DOHH2 (cell line): ENCODE results near the gene IRAK4.
A peak's percentile ranks its signal among the peaks of the same experiment; 100 is the strongest.

Experiments used
- H3F3A ChIP-seq: fragments of 200-600 bp; sonication (generic), shearing (Covaris generic); 2 replicates; pipeline ENCODE4 v1.6.0; 2016; ENCODE audit warnings: antibody characterized with exemption, mild to moderate bottlenecking; ENCODE audit not compliant: control insufficient read depth, insufficient read depth
- H3K27ac ChIP-seq: fragments of 200-600 bp; sonication (generic); 2 replicates; pipeline ENCODE4 v1.5.1; 2014; ENCODE audit warnings: low read depth, mild to moderate bottlenecking, low read length, moderate library complexity
- H3K27me3 ChIP-seq: fragments of 200-600 bp; sonication (generic); 2 replicates; pipeline ENCODE4 v1.6.1; 2014; ENCODE audit warnings: mild to moderate bottlenecking, low read length, mixed read lengths; ENCODE audit not compliant: control insufficient read depth
- H3K36me3 ChIP-seq: fragments of 200-600 bp; sonication (generic); 2 replicates; pipeline ENCODE4 v1.6.1; 2014; ENCODE audit warnings: mild to moderate bottlenecking, low read length, moderate library complexity, mixed read lengths; ENCODE audit not compliant: control insufficient read depth
- H3K4me1 ChIP-seq: fragments of 200-600 bp; sonication (generic); 2 replicates; pipeline ENCODE4 v1.6.1; 2014; ENCODE audit warnings: mild to moderate bottlenecking, low read length, mixed read lengths; ENCODE audit not compliant: control insufficient read depth
- H3K4me2 ChIP-seq: fragments of 200-600 bp; sonication (generic); 2 replicates; pipeline ENCODE4 v1.6.0; 2014; ENCODE audit warnings: mild to moderate bottlenecking, low read length, moderate library complexity
- H3K4me3 ChIP-seq: fragments of 200-600 bp; sonication (generic); 2 replicates; pipeline ENCODE4 v1.5.1; 2014; ENCODE audit warnings: mild to moderate bottlenecking, low read length, mixed read lengths
- H3K79me2 ChIP-seq: fragments of 200-600 bp; sonication (generic); 2 replicates; pipeline ENCODE4 v1.6.1; 2014; ENCODE audit warnings: mild to moderate bottlenecking, low read length, mixed read lengths; ENCODE audit not compliant: control insufficient read depth
- H3K9me2 ChIP-seq: fragments of 200-600 bp; sonication (generic); replicated peaks from 2 replicates; pipeline ENCODE4 v1.6.1; 2014; ENCODE audit warnings: mild to moderate bottlenecking, low read length, mixed read lengths; ENCODE audit not compliant: control insufficient read depth
- H3K9me3 ChIP-seq: fragments of 200-600 bp; sonication (generic); 2 replicates; pipeline ENCODE4 v1.6.1; 2014; ENCODE audit warnings: antibody characterized with exemption, low read length, mixed read lengths; ENCODE audit not compliant: control insufficient read depth, insufficient read depth
- H4K20me1 ChIP-seq: fragments of 200-600 bp; sonication (generic); 2 replicates; pipeline ENCODE4 v1.6.0; 2014; ENCODE audit warnings: low read depth, mild to moderate bottlenecking, antibody characterized with exemption, low read length, moderate library complexity; ENCODE audit not compliant: control insufficient read depth, insufficient read depth
- CTCF ChIP-seq: fragments of 200-600 bp; sonication (generic); IDR thresholded peaks from one replicate; pipeline ENCODE4 v1.5.1; 2014; ENCODE audit warnings: antibody characterized with exemption, mild to moderate bottlenecking, low read depth, low read length; ENCODE audit not compliant: poor library complexity, severe bottlenecking
- EZH2phosphoT487 ChIP-seq: fragments of 200-600 bp; sonication (generic); IDR thresholded peaks from 2 replicates; pipeline ENCODE4 v1.6.1; 2017; ENCODE audit warnings: borderline replicate concordance, mild to moderate bottlenecking, antibody characterized with exemption, low read length, moderate library complexity, mixed read lengths

The IRAK4 gene

GRCh38 chr12:43762596-43762995 is 3.8 kb downstream of the IRAK4 start:
- H3K79me2 ChIP-seq, result peaks cover 51% of the 10 kb centered on the region
- H4K20me1 ChIP-seq, result no peaks in the 10 kb centered on the region
- no peaks in the 10 kb centered on the region for H3K9me2 ChIP-seq
- peaks cover 34% of the 10 kb centered on the region for H3K4me1 ChIP-seq
- H3K4me3 ChIP-seq, result no peak overlapping the region
- peak overlapping the region; percentile 65 for H3K4me2 ChIP-seq
- no peaks in the 10 kb centered on the region for H3F3A ChIP-seq
- no peak for TF ChIP-seq CTCF
- TF ChIP-seq EZH2phosphoT487, result no peak
- no peaks in the 10 kb centered on the region for H3K27me3 ChIP-seq
- no peaks in the 10 kb centered on the region for H3K9me3 ChIP-seq
- H3K27ac ChIP-seq, result no peak overlapping the region
- peaks cover 16% of the 10 kb centered on the region for H3K36me3 ChIP-seq

- H3K9me3 ChIP-seq, result no peaks in the 10 kb centered on the region
- H3K4me3 ChIP-seq, result no peak overlapping the region
- peaks cover 42% of the 10 kb centered on the region for H3K79me2 ChIP-seq
- peaks cover 32% of the 10 kb centered on the region for H3K4me1 ChIP-seq
- H3K27ac ChIP-seq, result no peak overlapping the region
- no peak for TF ChIP-seq EZH2phosphoT487
- TF ChIP-seq CTCF, result no peak
- H3K4me2 ChIP-seq, result no peak overlapping the region
- no peaks in the 10 kb centered on the region for H3K27me3 ChIP-seq
- H3F3A ChIP-seq, result no peaks in the 10 kb centered on the region
- H3K36me3 ChIP-seq, result peaks cover 27% of the 10 kb centered on the region
- H4K20me1 ChIP-seq, result no peaks in the 10 kb centered on the region
- H3K9me2 ChIP-seq, result no peaks in the 10 kb centered on the region
Measured at GRCh38 chr12:43763769-43764168, 5.0 kb downstream of the IRAK4 start.

- Histone ChIP-seq H3K4me1 (peaks cover 32% of the 10 kb centered on the region), H3K9me2 (no peaks in the 10 kb centered on the region), H3K27me3 (no peaks in the 10 kb centered on the region), H3K36me3 (peaks cover 30% of the 10 kb centered on the region), H4K20me1 (no peaks in the 10 kb centered on the region), H3K4me3 (no peak overlapping the region), H3K79me2 (peaks cover 35% of the 10 kb centered on the region), H3K27ac (no peak overlapping the region), H3F3A (no peaks in the 10 kb centered on the region), H3K9me3 (no peaks in the 10 kb centered on the region), H3K4me2 (no peak overlapping the region)
- no peak for TF ChIP-seq EZH2phosphoT487
- TF ChIP-seq CTCF, result no peak
Measured at GRCh38 chr12:43764528-43764927, 5.8 kb downstream of the IRAK4 start.

GRCh38 chr12:43766291-43766690 is 7.5 kb downstream of the IRAK4 start:
- no peaks in the 10 kb centered on the region for H4K20me1 ChIP-seq
- TF ChIP-seq EZH2phosphoT487 (no peak), CTCF (no peak)
- H3K27ac ChIP-seq, result no peak overlapping the region
- peaks cover 18% of the 10 kb centered on the region for H3K79me2 ChIP-seq
- no peaks in the 10 kb centered on the region for H3K27me3 ChIP-seq
- no peaks in the 10 kb centered on the region for H3K9me3 ChIP-seq
- H3F3A ChIP-seq, result no peaks in the 10 kb centered on the region
- peaks cover 18% of the 10 kb centered on the region for H3K4me1 ChIP-seq
- H3K4me3 ChIP-seq, result no peak overlapping the region
- peaks cover 44% of the 10 kb centered on the region for H3K36me3 ChIP-seq
- H3K9me2 ChIP-seq, result no peaks in the 10 kb centered on the region
- H3K4me2 ChIP-seq, result no peak overlapping the region
